Keratinocyte (primary cell): ENCODE results near the gene ZNF44. TPM values are rescaled to one million over a fixed set of nuclear protein-coding genes. Genes with fewer than 3 reads are reported as not detected.

Experiments used
- DNase-seq: peaks from one replicate; pipeline ENCODE4 v3.0.0-alpha.2; 2011; ENCODE audit warnings: low read depth, missing footprints, low spot score
- FAIRE-seq: peaks from 2 replicates; lab custom pipeline; 2011; peaks lifted over from hg19 to GRCh38; lab: Jason Lieb, UNC
- H2AFZ ChIP-seq: 2 replicates; pipeline ENCODE4 v1.6.0; 2012; ENCODE audit warnings: low read length, control low read depth, inconsistent platforms; ENCODE audit not compliant: control insufficient read depth
- H3K27ac ChIP-seq: 2 replicates; pipeline ENCODE4 v1.5.1; 2011; ENCODE audit warnings: low read length; ENCODE audit not compliant: control insufficient read depth, insufficient read depth
- H3K27me3 ChIP-seq: 3 replicates; pipeline ENCODE4 v1.6.0; 2011; ENCODE audit warnings: low read length; ENCODE audit not compliant: control insufficient read depth, insufficient read depth; ENCODE audit errors: extremely low read depth
- H3K36me3 ChIP-seq, 2 experiments: 2 replicates in 1 of 2; 3 replicates in 1 of 2; pipeline ENCODE4 v1.5.1; 2011; ENCODE audit warnings: low read length in 2 of 2, mild to moderate bottlenecking in 1 of 2; ENCODE audit not compliant: control insufficient read depth in 2 of 2, insufficient read depth in 2 of 2; ENCODE audit errors: extremely low read depth in 1 of 2
- H3K4me1 ChIP-seq: 3 replicates; pipeline ENCODE4 v1.5.1; 2011; ENCODE audit warnings: low read length; ENCODE audit not compliant: control insufficient read depth, insufficient read depth; ENCODE audit errors: extremely low read depth
- H3K4me2 ChIP-seq: 3 replicates; pipeline ENCODE4 v1.6.0; 2011; ENCODE audit warnings: low read depth, low read length; ENCODE audit not compliant: control insufficient read depth, insufficient read depth; ENCODE audit errors: extremely low read depth
- H3K4me3 ChIP-seq, 3 experiments: fragments of 200-600 bp in 1 of 3; sonication (generic) in 1 of 3; 2 replicates in 2 of 3; 3 replicates in 1 of 3; pipeline ENCODE4 v1.5.1; 2011 to 2016; ENCODE audit warnings: low read length in 3 of 3, mild to moderate bottlenecking in 3 of 3, control low read depth in 2 of 3, inconsistent platforms in 1 of 3, low read depth in 1 of 3, mixed read lengths in 1 of 3, mixed run types in 1 of 3, moderate library complexity in 1 of 3; ENCODE audit not compliant: control insufficient read depth in 2 of 3, insufficient read depth in 2 of 3; ENCODE audit errors: extremely low read depth in 1 of 3
- H3K79me2 ChIP-seq: 2 replicates; pipeline ENCODE4 v1.6.0; 2012; ENCODE audit warnings: low read length; ENCODE audit not compliant: control insufficient read depth, insufficient read depth
- H3K9ac ChIP-seq: 3 replicates; pipeline ENCODE4 v1.6.0; 2011; ENCODE audit warnings: low read length; ENCODE audit not compliant: control insufficient read depth, insufficient read depth; ENCODE audit errors: extremely low read depth
- H3K9me1 ChIP-seq: 3 replicates; pipeline ENCODE4 v1.6.0; 2011; ENCODE audit warnings: low read length; ENCODE audit not compliant: control insufficient read depth, insufficient read depth; ENCODE audit errors: extremely low read depth
- H3K9me3 ChIP-seq: 2 replicates; pipeline ENCODE4 v1.5.1; 2012; ENCODE audit warnings: low read depth, low read length; ENCODE audit not compliant: control insufficient read depth
- H4K20me1 ChIP-seq: 3 replicates; pipeline ENCODE4 v1.6.0; 2011; ENCODE audit warnings: low read length; ENCODE audit not compliant: control insufficient read depth, insufficient read depth; ENCODE audit errors: extremely low read depth
- CTCF ChIP-seq, 3 experiments: IDR thresholded peaks in 1 of 3; conservative IDR thresholded peaks in 1 of 3; optimal IDR thresholded peaks in 1 of 3; 2 replicates in 2 of 3; 3 replicates in 1 of 3; pipeline versions ENCODE3 to v1.5.1; 2011; ENCODE audit warnings: low read length in 3 of 3, mild to moderate bottlenecking in 3 of 3, moderate library complexity in 2 of 3, control low read depth in 1 of 3, inconsistent platforms in 1 of 3; ENCODE audit not compliant: insufficient read depth in 2 of 3; ENCODE audit errors: extremely low read depth in 1 of 3
- EZH2 ChIP-seq: IDR thresholded peaks from one replicate; pipeline ENCODE4 v1.6.1; 2012; ENCODE audit warnings: inconsistent platforms, mild to moderate bottlenecking, low read length, moderate library complexity
- dilution Hi-C: fragments of 300-500 bp; cut with MboI; formaldehyde crosslinking; loops from one replicate; pipeline ENCODE4 v1.7.0; 2020; ENCODE audit warnings: low sequenced_read_pairs; ENCODE audit not compliant: extremely low pct_ligation_motif_present
- polyA plus RNA-seq, 5 experiments: library from polyadenylated mRNA; depleted of rRNA in 3 of 5; stranded (reverse) in 3 of 5; stranded (forward) in 1 of 5; unstranded in 1 of 5; fragments of >200 nt; gene quantifications; 1 replicate in 1 of 5; 2 replicates in 3 of 5; 3 replicates in 1 of 5; pipeline versions ENCODE4 v1.2.1 to v1.2.3, GENCODE V29; 2011 to 2012; ENCODE audit warnings: missing spikeins in 2 of 5, low read depth in 1 of 5, low replicate concordance in 1 of 5

Gene ZNF44
- polyA plus RNA-seq, 1 donor (not counting 4 experiments of a cell fraction or from before 2014, with no cell fraction given): 5.2 TPM

- Histone ChIP-seq H3K4me2 (no peak overlapping the region), H3K27ac (no peak overlapping the region), H3K9me1 (no peaks in the 10 kb centered on the region), H3K79me2 (no peaks in the 10 kb centered on the region), H3K4me3 (no peak overlapping the region), H3K9me3 (peaks cover 41% of the 10 kb centered on the region), H3K27me3 (no peaks in the 10 kb centered on the region), H3K9ac (no peak overlapping the region), H3K4me1 (no peaks in the 10 kb centered on the region), H4K20me1 (no peaks in the 10 kb centered on the region), H3K36me3 (peaks cover 5 to 13% of the 10 kb centered on the region in 2 experiments), H2AFZ (no peak overlapping the region)
- dilution Hi-C loops: no loop called here
- no peak for TF ChIP-seq CTCF (optimal IDR thresholded peaks at IDR 0.05 in 1 of 3, IDR thresholded peaks at IDR 0.05 in 1 of 3, conservative IDR thresholded peaks at IDR 0.05 in 1 of 3; ENCODE audit: extremely low read depth in 1 of 3, insufficient read depth in 2 of 3, low read length in 3 of 3)
- FAIRE-seq (no peak), DNase-seq (no peak)
These were observed 23.8 kb downstream of the ZNF44 start for GRCh38 chr19:12270854-12271253.

GRCh38 chr19:12265921-12266704 is 28.6 kb downstream of the ZNF44 start:
- no peaks in the 10 kb centered on the region for H3K4me1 ChIP-seq
- H3K4me2 ChIP-seq: no peak overlapping the region
- no peak overlapping the region for H3K27ac ChIP-seq
- H3K79me2 ChIP-seq: no peaks in the 10 kb centered on the region
- H3K27me3 ChIP-seq: no peaks in the 10 kb centered on the region
- dilution Hi-C loops: no loop called here
- H3K4me3 ChIP-seq: no peak overlapping the region
- H3K36me3 ChIP-seq: no peaks in the 10 kb centered on the region
- no peak overlapping the region for H2AFZ ChIP-seq
- no peak for FAIRE-seq
- peaks cover 15% of the 10 kb centered on the region for H3K9me3 ChIP-seq
- no peak for DNase-seq
- no peak overlapping the region for H3K9ac ChIP-seq
- no peaks in the 10 kb centered on the region for H3K9me1 ChIP-seq
- TF ChIP-seq EZH2 (no peak), CTCF (optimal IDR thresholded peaks at IDR 0.05 in 1 of 3, IDR thresholded peaks at IDR 0.05 in 1 of 3, conservative IDR thresholded peaks at IDR 0.05 in 1 of 3; ENCODE audit: extremely low read depth in 1 of 3, insufficient read depth in 2 of 3, low read length in 3 of 3) (no peak)
- H4K20me1 ChIP-seq: no peaks in the 10 kb centered on the region
